Uterus (tissue), 2 donors: Measurements from ENCODE around the gene TFEB.

Experiments used
- POLR2A ChIP-seq, 2 donors: fragments of 450-650 bp; IDR thresholded peaks; one replicate each; pipeline ENCODE4 v1.6.1; 2016; ENCODE audit warnings: antibody characterized with exemption in 2 of 2, mild to moderate bottlenecking in 1 of 2, moderate library complexity in 1 of 2
- TF ChIP-seq, protein P1 (sequence below), 4 experiments: fragments of 200-600 bp in 2 of 4; fragments of 450-650 bp in 2 of 4; sonication (generic) in 2 of 4; IDR thresholded peaks; one replicate each; pipeline ENCODE4 v1.5.1; 2016 to 2019; ENCODE audit warnings: antibody characterized with exemption in 4 of 4, mild to moderate bottlenecking in 2 of 4, moderate library complexity in 1 of 4

DNA sequence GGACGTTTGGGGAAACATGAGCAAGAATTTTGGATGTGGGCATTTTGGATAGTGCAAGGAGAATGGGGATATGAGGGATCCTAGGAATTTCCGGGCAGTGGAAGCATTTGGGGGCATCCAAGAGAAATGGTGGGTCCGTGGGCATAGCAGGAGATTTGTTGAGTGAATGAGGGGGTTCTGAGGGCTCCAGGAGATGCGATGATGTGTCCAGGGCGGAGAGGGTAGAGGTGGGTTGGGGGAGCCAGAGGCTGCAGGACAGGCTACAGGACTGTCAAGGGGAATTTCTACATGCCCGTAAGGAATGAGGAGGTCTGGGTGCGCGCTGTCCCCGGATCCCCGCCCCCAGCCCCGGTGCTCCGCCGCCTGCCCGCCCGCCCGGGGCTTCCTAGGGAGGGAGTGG lies 43.9 kb upstream of the TFEB start:
- no peak for TF ChIP-seq POLR2A (IDR thresholded peaks at IDR 0.05)
- TF ChIP-seq, protein P1, sequence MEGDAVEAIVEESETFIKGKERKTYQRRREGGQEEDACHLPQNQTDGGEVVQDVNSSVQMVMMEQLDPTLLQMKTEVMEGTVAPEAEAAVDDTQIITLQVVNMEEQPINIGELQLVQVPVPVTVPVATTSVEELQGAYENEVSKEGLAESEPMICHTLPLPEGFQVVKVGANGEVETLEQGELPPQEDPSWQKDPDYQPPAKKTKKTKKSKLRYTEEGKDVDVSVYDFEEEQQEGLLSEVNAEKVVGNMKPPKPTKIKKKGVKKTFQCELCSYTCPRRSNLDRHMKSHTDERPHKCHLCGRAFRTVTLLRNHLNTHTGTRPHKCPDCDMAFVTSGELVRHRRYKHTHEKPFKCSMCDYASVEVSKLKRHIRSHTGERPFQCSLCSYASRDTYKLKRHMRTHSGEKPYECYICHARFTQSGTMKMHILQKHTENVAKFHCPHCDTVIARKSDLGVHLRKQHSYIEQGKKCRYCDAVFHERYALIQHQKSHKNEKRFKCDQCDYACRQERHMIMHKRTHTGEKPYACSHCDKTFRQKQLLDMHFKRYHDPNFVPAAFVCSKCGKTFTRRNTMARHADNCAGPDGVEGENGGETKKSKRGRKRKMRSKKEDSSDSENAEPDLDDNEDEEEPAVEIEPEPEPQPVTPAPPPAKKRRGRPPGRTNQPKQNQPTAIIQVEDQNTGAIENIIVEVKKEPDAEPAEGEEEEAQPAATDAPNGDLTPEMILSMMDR (IDR thresholded peaks at IDR 0.05): no peak
